Keratinocyte (primary cell): Measurements from ENCODE around the gene RBM19. TPM values are rescaled to one million over a fixed set of nuclear protein-coding genes. Genes with fewer than 3 reads are reported as not detected.

Experiments used
- DNase-seq: peaks from one replicate; pipeline ENCODE4 v3.0.0-alpha.2; 2011; ENCODE audit warnings: low read depth, missing footprints, low spot score
- FAIRE-seq: peaks from 2 replicates; lab custom pipeline; 2011; peaks lifted over from hg19 to GRCh38; lab: Jason Lieb, UNC
- H2AFZ ChIP-seq: 2 replicates; pipeline ENCODE4 v1.6.0; 2012; ENCODE audit warnings: low read length, control low read depth, inconsistent platforms; ENCODE audit not compliant: control insufficient read depth
- H3K27ac ChIP-seq: 2 replicates; pipeline ENCODE4 v1.5.1; 2011; ENCODE audit warnings: low read length; ENCODE audit not compliant: control insufficient read depth, insufficient read depth
- H3K27me3 ChIP-seq: 3 replicates; pipeline ENCODE4 v1.6.0; 2011; ENCODE audit warnings: low read length; ENCODE audit not compliant: control insufficient read depth, insufficient read depth; ENCODE audit errors: extremely low read depth
- H3K36me3 ChIP-seq, 2 experiments: 2 replicates in 1 of 2; 3 replicates in 1 of 2; pipeline ENCODE4 v1.5.1; 2011; ENCODE audit warnings: low read length in 2 of 2, mild to moderate bottlenecking in 1 of 2; ENCODE audit not compliant: control insufficient read depth in 2 of 2, insufficient read depth in 2 of 2; ENCODE audit errors: extremely low read depth in 1 of 2
- H3K4me1 ChIP-seq: 3 replicates; pipeline ENCODE4 v1.5.1; 2011; ENCODE audit warnings: low read length; ENCODE audit not compliant: control insufficient read depth, insufficient read depth; ENCODE audit errors: extremely low read depth
- H3K4me2 ChIP-seq: 3 replicates; pipeline ENCODE4 v1.6.0; 2011; ENCODE audit warnings: low read depth, low read length; ENCODE audit not compliant: control insufficient read depth, insufficient read depth; ENCODE audit errors: extremely low read depth
- H3K4me3 ChIP-seq, 3 experiments: fragments of 200-600 bp in 1 of 3; sonication (generic) in 1 of 3; 2 replicates in 2 of 3; 3 replicates in 1 of 3; pipeline ENCODE4 v1.5.1; 2011 to 2016; ENCODE audit warnings: low read length in 3 of 3, mild to moderate bottlenecking in 3 of 3, control low read depth in 2 of 3, inconsistent platforms in 1 of 3, low read depth in 1 of 3, mixed read lengths in 1 of 3, mixed run types in 1 of 3, moderate library complexity in 1 of 3; ENCODE audit not compliant: control insufficient read depth in 2 of 3, insufficient read depth in 2 of 3; ENCODE audit errors: extremely low read depth in 1 of 3
- H3K79me2 ChIP-seq: 2 replicates; pipeline ENCODE4 v1.6.0; 2012; ENCODE audit warnings: low read length; ENCODE audit not compliant: control insufficient read depth, insufficient read depth
- H3K9ac ChIP-seq: 3 replicates; pipeline ENCODE4 v1.6.0; 2011; ENCODE audit warnings: low read length; ENCODE audit not compliant: control insufficient read depth, insufficient read depth; ENCODE audit errors: extremely low read depth
- H3K9me1 ChIP-seq: 3 replicates; pipeline ENCODE4 v1.6.0; 2011; ENCODE audit warnings: low read length; ENCODE audit not compliant: control insufficient read depth, insufficient read depth; ENCODE audit errors: extremely low read depth
- H3K9me3 ChIP-seq: 2 replicates; pipeline ENCODE4 v1.5.1; 2012; ENCODE audit warnings: low read depth, low read length; ENCODE audit not compliant: control insufficient read depth
- H4K20me1 ChIP-seq: 3 replicates; pipeline ENCODE4 v1.6.0; 2011; ENCODE audit warnings: low read length; ENCODE audit not compliant: control insufficient read depth, insufficient read depth; ENCODE audit errors: extremely low read depth
- CTCF ChIP-seq, 3 experiments: IDR thresholded peaks in 1 of 3; conservative IDR thresholded peaks in 1 of 3; optimal IDR thresholded peaks in 1 of 3; 2 replicates in 2 of 3; 3 replicates in 1 of 3; pipeline versions ENCODE3 to v1.5.1; 2011; ENCODE audit warnings: low read length in 3 of 3, mild to moderate bottlenecking in 3 of 3, moderate library complexity in 2 of 3, control low read depth in 1 of 3, inconsistent platforms in 1 of 3; ENCODE audit not compliant: insufficient read depth in 2 of 3; ENCODE audit errors: extremely low read depth in 1 of 3
- EZH2 ChIP-seq: IDR thresholded peaks from one replicate; pipeline ENCODE4 v1.6.1; 2012; ENCODE audit warnings: inconsistent platforms, mild to moderate bottlenecking, low read length, moderate library complexity
- dilution Hi-C: fragments of 300-500 bp; cut with MboI; formaldehyde crosslinking; loops from one replicate; pipeline ENCODE4 v1.7.0; 2020; ENCODE audit warnings: low sequenced_read_pairs; ENCODE audit not compliant: extremely low pct_ligation_motif_present
- polyA plus RNA-seq, 5 experiments: library from polyadenylated mRNA; depleted of rRNA in 3 of 5; stranded (reverse) in 3 of 5; stranded (forward) in 1 of 5; unstranded in 1 of 5; fragments of >200 nt; gene quantifications; 1 replicate in 1 of 5; 2 replicates in 3 of 5; 3 replicates in 1 of 5; pipeline versions ENCODE4 v1.2.1 to v1.2.3, GENCODE V29; 2011 to 2012; ENCODE audit warnings: missing spikeins in 2 of 5, low read depth in 1 of 5, low replicate concordance in 1 of 5

RBM19 gene
- polyA plus RNA-seq, 1 donor (not counting 4 experiments of a cell fraction or from before 2014, with no cell fraction given) = 14.6 TPM

DNA sequence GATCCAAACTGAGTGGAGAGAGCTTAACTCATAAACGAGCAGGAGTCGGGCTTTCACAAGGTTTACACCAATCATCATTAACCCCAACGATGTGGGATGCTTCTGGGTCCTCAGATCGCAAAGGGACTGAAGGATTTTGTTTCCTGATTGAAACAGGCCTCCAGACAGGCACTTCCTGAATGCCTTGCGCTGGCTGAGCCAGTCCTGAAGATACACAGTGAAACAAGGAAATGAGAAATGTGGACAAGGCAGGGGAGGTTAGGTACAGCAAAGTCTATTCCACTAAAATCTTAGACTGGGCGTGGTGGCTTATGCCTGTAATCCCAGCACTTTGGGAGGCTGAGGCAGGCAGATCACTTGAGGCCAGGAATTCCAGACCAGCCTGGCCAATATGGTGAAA is 30.7 kb downstream of the RBM19 start:
- FAIRE-seq (no peak), DNase-seq (no peak)
- Histone ChIP-seq H3K27ac (no peak overlapping the region), H3K9me1 (no peaks in the 10 kb centered on the region), H4K20me1 (no peaks in the 10 kb centered on the region), H3K4me1 (no peaks in the 10 kb centered on the region), H3K36me3 (peaks cover 17 to 24% of the 10 kb centered on the region in 2 experiments), H3K4me3 (no peak overlapping the region), H3K27me3 (no peaks in the 10 kb centered on the region), H2AFZ (no peak overlapping the region), H3K9me3 (no peaks in the 10 kb centered on the region), H3K79me2 (no peaks in the 10 kb centered on the region), H3K4me2 (no peak overlapping the region), H3K9ac (no peak overlapping the region)
- dilution Hi-C loops = no loop called here
- no peak for TF ChIP-seq EZH2

- Histone ChIP-seq H3K9me3 (no peaks in the 10 kb centered on the region), H3K36me3 (peaks cover 17 to 24% of the 10 kb centered on the region in 2 experiments), H3K4me1 (no peaks in the 10 kb centered on the region), H3K79me2 (no peaks in the 10 kb centered on the region), H3K4me2 (no peak overlapping the region), H3K9me1 (no peaks in the 10 kb centered on the region), H3K27ac (no peak overlapping the region), H3K27me3 (no peaks in the 10 kb centered on the region), H3K9ac (no peak overlapping the region), H2AFZ (no peak overlapping the region), H3K4me3 (no peak overlapping the region), H4K20me1 (no peaks in the 10 kb centered on the region)
- no peak for FAIRE-seq
- no peak for DNase-seq
- TF ChIP-seq EZH2 (no peak), CTCF (optimal IDR thresholded peaks at IDR 0.05 in 1 of 3, IDR thresholded peaks at IDR 0.05 in 1 of 3, conservative IDR thresholded peaks at IDR 0.05 in 1 of 3; ENCODE audit: extremely low read depth in 1 of 3, insufficient read depth in 2 of 3, low read length in 3 of 3) (no peak)
- dilution Hi-C loops = no loop called here
Measured at GRCh38 chr12:113934946-113935345, 31.2 kb downstream of the RBM19 start.
